GM12874 (cell line): ENCODE results near the gene WDR18.

Source experiments
- TF ChIP-seq, protein P1 (sequence below): IDR thresholded peaks from 2 replicates; pipeline ENCODE4 v1.5.1; 2011; ENCODE audit warnings: low read depth, mild to moderate bottlenecking, control low read depth, low read length, moderate library complexity; ENCODE audit not compliant: insufficient read depth

WDR18 gene

DNA sequence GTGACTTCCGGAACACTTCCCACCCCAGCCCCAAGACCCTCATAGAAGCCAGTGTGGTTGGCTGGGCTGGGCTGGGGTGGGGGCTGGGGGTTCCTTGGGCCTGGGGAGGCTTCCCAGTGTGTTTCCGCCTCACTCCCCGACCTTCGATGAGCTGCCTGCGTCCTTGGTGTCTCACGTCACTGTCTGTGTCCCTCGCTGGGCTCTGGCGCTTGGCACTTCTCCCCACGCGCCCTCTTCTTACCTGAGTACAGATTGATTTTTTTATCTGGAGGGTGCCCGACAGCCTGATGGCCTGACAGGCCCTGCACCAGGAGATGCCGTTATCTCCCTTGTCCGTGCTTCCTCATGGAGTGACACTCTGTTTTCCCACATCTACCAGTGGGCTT lies 8.5 kb downstream of the WDR18 start:
- TF ChIP-seq, protein P1, sequence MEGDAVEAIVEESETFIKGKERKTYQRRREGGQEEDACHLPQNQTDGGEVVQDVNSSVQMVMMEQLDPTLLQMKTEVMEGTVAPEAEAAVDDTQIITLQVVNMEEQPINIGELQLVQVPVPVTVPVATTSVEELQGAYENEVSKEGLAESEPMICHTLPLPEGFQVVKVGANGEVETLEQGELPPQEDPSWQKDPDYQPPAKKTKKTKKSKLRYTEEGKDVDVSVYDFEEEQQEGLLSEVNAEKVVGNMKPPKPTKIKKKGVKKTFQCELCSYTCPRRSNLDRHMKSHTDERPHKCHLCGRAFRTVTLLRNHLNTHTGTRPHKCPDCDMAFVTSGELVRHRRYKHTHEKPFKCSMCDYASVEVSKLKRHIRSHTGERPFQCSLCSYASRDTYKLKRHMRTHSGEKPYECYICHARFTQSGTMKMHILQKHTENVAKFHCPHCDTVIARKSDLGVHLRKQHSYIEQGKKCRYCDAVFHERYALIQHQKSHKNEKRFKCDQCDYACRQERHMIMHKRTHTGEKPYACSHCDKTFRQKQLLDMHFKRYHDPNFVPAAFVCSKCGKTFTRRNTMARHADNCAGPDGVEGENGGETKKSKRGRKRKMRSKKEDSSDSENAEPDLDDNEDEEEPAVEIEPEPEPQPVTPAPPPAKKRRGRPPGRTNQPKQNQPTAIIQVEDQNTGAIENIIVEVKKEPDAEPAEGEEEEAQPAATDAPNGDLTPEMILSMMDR = no peak

DNA sequence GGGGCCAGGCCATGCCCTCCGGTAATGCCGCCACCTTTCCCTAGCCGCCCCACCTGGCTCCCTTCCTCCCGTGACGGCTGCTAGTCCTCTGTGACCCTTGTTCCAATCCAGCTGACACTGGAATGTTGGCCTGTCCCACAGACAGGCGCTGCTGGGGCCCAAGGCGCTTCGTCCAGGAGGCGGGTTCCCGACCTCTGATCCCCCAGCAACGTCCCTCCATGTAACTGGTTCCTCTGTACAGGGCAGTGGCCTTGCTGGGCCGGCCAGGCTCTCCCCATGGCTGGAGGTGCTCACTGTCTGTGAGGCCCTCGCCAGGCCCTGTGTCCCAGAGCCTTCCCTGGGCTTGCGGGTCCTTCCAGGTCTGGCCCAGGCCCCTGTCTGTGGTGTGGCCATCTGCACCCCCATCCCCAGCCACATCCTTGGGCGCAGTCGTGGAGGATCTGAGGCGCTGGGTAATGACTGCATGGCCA lies 9.3 kb downstream of the WDR18 start:
- TF ChIP-seq, protein P1 = no peak

DNA sequence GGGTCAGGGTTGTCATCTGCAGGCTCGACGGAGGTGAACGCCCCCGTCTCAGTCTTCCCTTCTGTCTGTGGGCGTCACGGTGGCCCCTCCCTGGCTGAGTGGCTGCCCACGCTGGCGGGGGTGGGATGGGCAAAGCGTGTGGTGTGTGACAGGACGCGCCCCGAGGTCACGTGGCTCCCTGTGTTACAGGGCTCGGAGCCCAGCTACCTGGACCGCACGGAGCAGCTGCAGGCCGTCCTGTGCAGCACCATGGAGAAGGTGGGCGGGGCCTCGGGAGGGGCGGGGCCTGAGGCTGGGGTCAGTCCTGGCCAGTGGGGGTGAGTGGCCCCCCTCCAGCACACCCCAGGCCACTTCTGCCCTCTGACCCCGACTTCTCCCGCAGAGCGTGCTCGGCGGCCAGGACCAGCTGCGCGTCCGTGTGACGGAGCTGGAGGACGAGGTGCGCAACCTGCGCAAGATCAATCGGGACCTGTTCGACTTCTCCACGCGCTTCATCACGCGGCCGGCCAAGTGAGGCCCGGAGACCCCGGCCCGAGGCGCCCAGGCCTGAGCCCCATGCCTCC lies 9.8 kb downstream of the WDR18 start:
- TF ChIP-seq, protein P1 = no peak

DNA sequence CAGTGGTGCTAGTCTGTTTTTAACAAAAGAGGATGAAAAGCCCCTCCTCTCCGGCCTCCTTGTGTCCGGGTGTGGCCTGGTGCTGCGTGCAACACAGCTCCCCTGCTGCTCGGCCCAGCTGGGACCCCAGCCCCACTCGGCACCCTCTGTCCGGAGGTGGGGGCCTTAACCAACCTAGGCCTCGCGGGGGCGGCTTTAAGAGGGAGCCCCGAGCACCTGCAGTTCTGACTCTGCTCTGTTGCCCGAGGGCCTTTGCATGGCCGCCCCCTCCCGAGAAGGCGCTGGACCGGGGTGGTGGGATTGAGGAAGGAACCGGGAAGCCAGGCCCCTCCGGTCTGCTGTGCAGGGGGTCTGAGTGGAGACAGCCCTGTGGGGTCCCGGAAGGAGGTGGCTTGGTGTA lies 10.4 kb downstream of the WDR18 start:
- TF ChIP-seq, protein P1 = no peak

DNA sequence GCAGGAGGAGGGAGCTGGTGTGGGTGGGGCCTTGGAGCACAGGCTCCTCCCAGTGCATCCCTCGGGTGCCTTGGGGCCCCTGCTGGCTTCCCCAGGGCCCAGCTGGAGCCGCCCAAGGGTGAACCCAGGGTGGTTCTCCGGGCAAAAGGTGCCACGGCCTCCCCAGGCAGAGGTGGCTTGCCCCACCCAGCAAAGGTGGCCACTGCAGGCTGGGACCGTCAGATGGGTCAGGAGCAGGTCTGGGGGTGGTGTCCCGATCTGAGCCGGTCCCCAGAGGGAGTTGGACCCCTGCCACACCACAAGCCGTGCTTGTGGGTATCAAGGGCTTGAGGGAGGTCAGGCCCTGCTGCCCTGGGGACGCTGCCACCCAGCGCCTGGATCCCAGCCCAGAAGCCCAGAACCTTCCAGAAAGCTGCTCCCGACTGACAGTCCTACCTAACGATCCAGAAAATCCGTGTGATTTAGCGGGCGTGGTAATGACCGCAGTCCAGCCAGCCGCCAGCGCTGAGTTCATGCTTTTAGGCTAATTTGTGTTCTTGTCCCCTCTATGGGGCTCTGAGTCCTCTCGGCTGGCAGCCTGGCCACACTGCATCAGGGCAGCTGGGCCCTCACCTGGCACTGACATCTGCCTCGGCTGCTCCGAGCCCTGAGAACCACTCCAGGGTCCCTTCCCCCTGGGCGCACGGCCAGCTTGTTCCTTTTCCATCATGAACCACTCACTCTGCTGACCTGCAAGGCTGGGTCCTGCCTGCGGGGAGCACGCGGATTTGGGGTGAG lies 11.1 kb downstream of the WDR18 start:
- TF ChIP-seq, protein P1 = no peak

DNA sequence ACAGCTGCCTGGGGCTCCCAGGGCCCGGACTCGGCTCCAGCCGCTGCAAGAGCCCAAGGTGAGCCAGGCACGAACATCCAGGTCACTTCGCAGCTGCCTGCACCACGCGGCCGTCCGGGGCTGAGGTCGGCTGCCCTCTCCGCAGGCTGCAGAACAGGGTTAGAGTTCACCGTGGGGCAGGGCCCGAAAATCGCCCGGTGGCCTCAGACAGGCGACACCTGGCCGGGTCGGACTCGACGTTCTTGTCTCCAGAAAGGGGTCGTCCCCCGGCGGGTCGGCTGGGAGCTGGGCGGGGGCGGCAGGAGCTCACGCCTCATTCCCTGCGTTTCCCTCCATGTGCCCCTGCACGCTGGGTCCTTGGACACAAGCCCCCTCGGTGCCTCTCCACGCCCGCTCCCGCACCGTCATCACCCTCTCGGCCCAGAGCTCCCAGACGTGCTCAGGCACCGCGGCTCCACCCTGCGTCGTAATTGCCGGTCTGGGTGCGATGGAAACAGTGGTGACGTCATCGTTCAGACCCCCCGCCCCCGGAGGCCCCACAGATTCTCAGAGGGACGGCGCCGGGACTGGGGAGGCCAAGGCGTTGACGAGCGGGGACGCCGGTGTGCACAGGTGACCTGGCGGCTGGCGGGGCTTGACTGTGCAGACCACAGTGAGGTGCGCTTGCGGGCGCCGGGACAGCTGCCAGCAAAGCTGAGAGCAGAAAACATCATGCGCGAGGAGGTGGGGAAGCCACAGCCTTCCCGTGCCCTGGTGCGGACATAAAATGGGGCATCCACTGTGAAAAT lies 12.1 kb downstream of the WDR18 start:
- TF ChIP-seq, protein P1 = no peak

DNA sequence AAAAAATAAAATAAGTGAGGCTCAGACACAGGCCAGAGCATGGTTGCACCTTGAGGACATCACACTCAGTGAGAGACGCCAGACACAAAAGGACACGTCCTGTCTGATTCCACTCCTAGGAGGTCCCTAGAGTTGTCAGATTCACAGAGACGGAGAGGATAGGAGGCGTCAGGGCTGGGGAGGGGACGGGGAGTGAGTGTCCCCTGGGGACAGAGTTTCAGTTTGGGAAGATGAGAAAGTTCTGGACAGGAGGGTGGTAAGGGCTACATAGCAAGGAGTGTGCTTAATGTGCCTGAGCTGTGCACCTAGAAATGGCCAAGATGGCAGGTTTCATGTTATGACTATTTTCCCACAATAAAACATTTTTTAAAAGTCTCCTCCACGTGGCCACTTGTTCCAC lies 13.9 kb downstream of the WDR18 start:
- TF ChIP-seq, protein P1 = no peak
